Central memory CD8-positive, alpha-beta T cell (primary cell): ENCODE measurements around the gene RHD.
"Not testable (repeated sequence)": the region's sequence is repeated elsewhere in the genome, so short reads cannot be mapped to it uniquely, and the experiment has no call there.

Source experiments
- ATAC-seq: fragments of 150-1000 bp; cut with Tn5 transposase; replicated peaks from 2 replicates; pipeline ENCODE4 v1.10.0; 2022; ENCODE audit warnings: mild to moderate bottlenecking, moderate FRiP score, moderate number of reproducible peaks; ENCODE audit not compliant: poor library complexity, severe bottlenecking; ENCODE audit errors: extremely low read depth
- DNase-seq, 2 donors: peaks; one replicate each; pipeline ENCODE4 v3.0.0; 2021; ENCODE audit warnings: low spot score in 2 of 2
- H3K27ac Mint-ChIP-seq: one replicate; pipeline ENCODE4 v1.8.0; 2022; ENCODE audit warnings: low read depth, mild to moderate bottlenecking, moderate library complexity, mixed read lengths
- H3K27me3 Mint-ChIP-seq: one replicate; pipeline ENCODE4 v1.8.0; 2022; ENCODE audit warnings: mixed read lengths
- H3K36me3 Mint-ChIP-seq: one replicate; pipeline ENCODE4 v1.8.0; 2022; ENCODE audit warnings: mild to moderate bottlenecking, moderate library complexity, mixed read lengths; ENCODE audit not compliant: insufficient read depth
- H3K4me1 Mint-ChIP-seq: one replicate; pipeline ENCODE4 v1.8.0; 2022; ENCODE audit warnings: mixed read lengths
- H3K4me3 Mint-ChIP-seq: one replicate; pipeline ENCODE4 v1.8.0; 2022; ENCODE audit warnings: mild to moderate bottlenecking, moderate library complexity, mixed read lengths
- H3K9me3 Mint-ChIP-seq: one replicate; pipeline ENCODE4 v1.8.0; 2022; ENCODE audit warnings: mixed read lengths

The RHD gene

GRCh38 chr1:25245809-25246599 is 26.3 kb upstream of the RHD start:
- H3K27ac Mint-ChIP-seq: peak overlapping the region; percentile 97
- no peaks in the 10 kb centered on the region for H3K27me3 Mint-ChIP-seq
- no peak for DNase-seq
- no peaks in the 10 kb centered on the region for H3K9me3 Mint-ChIP-seq
- peaks cover 39% of the 10 kb centered on the region for H3K4me1 Mint-ChIP-seq
- ATAC-seq: no peak
- H3K4me3 Mint-ChIP-seq: peak overlapping the region; percentile 96
- H3K36me3 Mint-ChIP-seq: peaks cover 68% of the 10 kb centered on the region

- peak overlapping the region; percentile 96 for H3K4me3 Mint-ChIP-seq
- DNase-seq: peak; percentile 25 to 28
- H3K27me3 Mint-ChIP-seq: no peaks in the 10 kb centered on the region
- H3K36me3 Mint-ChIP-seq: peaks cover 62% of the 10 kb centered on the region
- peaks cover 39% of the 10 kb centered on the region for H3K4me1 Mint-ChIP-seq
- peak overlapping the region; percentile 97 for H3K27ac Mint-ChIP-seq
- no peak for ATAC-seq
- H3K9me3 Mint-ChIP-seq: no peaks in the 10 kb centered on the region
Observed at GRCh38 chr1:25246600-25247023, 25.7 kb upstream of the RHD start.

- peak within 1 kb of the TSS; percentile 96 for H3K4me3 Mint-ChIP-seq
- ATAC-seq (peak; percentile 81), DNase-seq (peak; percentile 99)
- peaks cover 39% of the 10 kb centered on the region for H3K4me1 Mint-ChIP-seq
- peak within 1 kb of the TSS; percentile 97 for H3K27ac Mint-ChIP-seq
- no peaks in the 10 kb centered on the region for H3K27me3 Mint-ChIP-seq
- peaks cover 59% of the 10 kb centered on the region for H3K36me3 Mint-ChIP-seq
- no peaks in the 10 kb centered on the region for H3K9me3 Mint-ChIP-seq
Observed at GRCh38 chr1:25247024-25247828, 25.1 kb upstream of the RHD start, which contains the start of gene RSRP1. RSRP1 (minus strand) TSS chr1:25247454; CDS start chr1:25246963, 491 bp downstream.

GRCh38 chr1:25247829-25248754 is 24.2 kb upstream of the RHD start:
- H3K9me3 Mint-ChIP-seq: no peaks in the 10 kb centered on the region
- H3K36me3 Mint-ChIP-seq: peaks cover 52% of the 10 kb centered on the region
- H3K27ac Mint-ChIP-seq: peak overlapping the region; percentile 97
- peak overlapping the region; percentile 96 for H3K4me3 Mint-ChIP-seq
- peak; percentile 25 for ATAC-seq
- peaks cover 39% of the 10 kb centered on the region for H3K4me1 Mint-ChIP-seq
- DNase-seq: no peak
- no peaks in the 10 kb centered on the region for H3K27me3 Mint-ChIP-seq

- no peak overlapping the region for H3K27ac Mint-ChIP-seq
- H3K27me3 Mint-ChIP-seq: no peaks in the 10 kb centered on the region
- H3K4me3 Mint-ChIP-seq: no peak overlapping the region
- H3K36me3 Mint-ChIP-seq: peaks cover 6% of the 10 kb centered on the region
- H3K4me1 Mint-ChIP-seq: no peaks in the 10 kb centered on the region
- no peak for ATAC-seq
- no peak for DNase-seq
- no peaks in the 10 kb centered on the region for H3K9me3 Mint-ChIP-seq
Observed at GRCh38 chr1:25253911-25254310, 18.4 kb upstream of the RHD start.

- Mint-ChIP-seq H3K27ac (no peak overlapping the region), H3K36me3 (peaks cover 6% of the 10 kb centered on the region), H3K4me1 (peaks cover 13% of the 10 kb centered on the region), H3K4me3 (no peak overlapping the region), H3K27me3 (no peaks in the 10 kb centered on the region), H3K9me3 (no peaks in the 10 kb centered on the region)
- DNase-seq: no peak
- no peak for ATAC-seq
Observed at GRCh38 chr1:25255706-25256577, 16.4 kb upstream of the RHD start.

GRCh38 chr1:25256578-25256965 is 15.7 kb upstream of the RHD start:
- Mint-ChIP-seq H3K36me3 (peaks cover 6% of the 10 kb centered on the region), H3K4me3 (no peak overlapping the region), H3K4me1 (peaks cover 13% of the 10 kb centered on the region), H3K9me3 (no peaks in the 10 kb centered on the region), H3K27ac (no peak overlapping the region), H3K27me3 (no peaks in the 10 kb centered on the region)
- ATAC-seq (no peak), DNase-seq (no peak)

GRCh38 chr1:25257196-25257595 is 15.1 kb upstream of the RHD start:
- no peak for ATAC-seq
- H3K4me3 Mint-ChIP-seq: no peak overlapping the region

GRCh38 chr1:25259813-25260212 is 12.5 kb upstream of the RHD start:
- not testable (repeated sequence) for H3K4me3 Mint-ChIP-seq, H3K27me3 Mint-ChIP-seq, H3K9me3 Mint-ChIP-seq, DNase-seq, H3K27ac Mint-ChIP-seq
- Mint-ChIP-seq H3K4me1 (peaks cover 20% of the 10 kb centered on the region), H3K36me3 (peaks cover 16% of the 10 kb centered on the region)
- ATAC-seq: peak; percentile 91

More at GRCh38 chr1:25257196-25257595, 15.1 kb upstream of the RHD start:
- H3K9me3 Mint-ChIP-seq: no peaks in the 10 kb centered on the region
- peaks cover 13% of the 10 kb centered on the region for H3K4me1 Mint-ChIP-seq
- H3K27ac Mint-ChIP-seq: no peak overlapping the region
- H3K36me3 Mint-ChIP-seq: peaks cover 7% of the 10 kb centered on the region
- no peaks in the 10 kb centered on the region for H3K27me3 Mint-ChIP-seq
- DNase-seq: no peak

- ATAC-seq, H3K9me3 Mint-ChIP-seq, H3K27me3 Mint-ChIP-seq, H3K4me3 Mint-ChIP-seq, H3K27ac Mint-ChIP-seq, DNase-seq: not testable (repeated sequence)
- Mint-ChIP-seq H3K36me3 (peaks cover 16% of the 10 kb centered on the region), H3K4me1 (peaks cover 20% of the 10 kb centered on the region)
Observed at GRCh38 chr1:25260336-25260735, 12.0 kb upstream of the RHD start.

GRCh38 chr1:25266554-25267287 is 5.6 kb upstream of the RHD start:
- not testable (repeated sequence) for DNase-seq, H3K9me3 Mint-ChIP-seq
- peak; percentile 60 for ATAC-seq

More at GRCh38 chr1:25266554-25267287, 5.6 kb upstream of the RHD start:
- H3K4me1 Mint-ChIP-seq: peaks cover 12% of the 10 kb centered on the region
- peak overlapping the region; percentile 85 for H3K4me3 Mint-ChIP-seq
- H3K27me3 Mint-ChIP-seq, H3K27ac Mint-ChIP-seq: not testable (repeated sequence)
- peaks cover 18% of the 10 kb centered on the region for H3K36me3 Mint-ChIP-seq
